Activated CD4-positive, CD25-positive, alpha-beta regulatory T cell treated with anti-CD3 and anti-CD28 coated beads, Interleukin-2, amount 50 U/mL, for 24 hours (primary cell): ENCODE measurements around the gene TTLL8.
A peak's percentile ranks its signal among the peaks of the same experiment; 100 is the strongest.
"Not testable (repeated sequence)": the region's sequence is repeated elsewhere in the genome, so short reads cannot be mapped to it uniquely, and the experiment has no call there.

Source experiments
- ATAC-seq, 2 donors: fragments of 150-1000 bp; cut with Tn5 transposase; one replicate each; pipeline ENCODE4 v1.10.0; 2021; ENCODE audit warnings: mild to moderate bottlenecking in 1 of 2, moderate library complexity in 1 of 2

Gene TTLL8

DNA sequence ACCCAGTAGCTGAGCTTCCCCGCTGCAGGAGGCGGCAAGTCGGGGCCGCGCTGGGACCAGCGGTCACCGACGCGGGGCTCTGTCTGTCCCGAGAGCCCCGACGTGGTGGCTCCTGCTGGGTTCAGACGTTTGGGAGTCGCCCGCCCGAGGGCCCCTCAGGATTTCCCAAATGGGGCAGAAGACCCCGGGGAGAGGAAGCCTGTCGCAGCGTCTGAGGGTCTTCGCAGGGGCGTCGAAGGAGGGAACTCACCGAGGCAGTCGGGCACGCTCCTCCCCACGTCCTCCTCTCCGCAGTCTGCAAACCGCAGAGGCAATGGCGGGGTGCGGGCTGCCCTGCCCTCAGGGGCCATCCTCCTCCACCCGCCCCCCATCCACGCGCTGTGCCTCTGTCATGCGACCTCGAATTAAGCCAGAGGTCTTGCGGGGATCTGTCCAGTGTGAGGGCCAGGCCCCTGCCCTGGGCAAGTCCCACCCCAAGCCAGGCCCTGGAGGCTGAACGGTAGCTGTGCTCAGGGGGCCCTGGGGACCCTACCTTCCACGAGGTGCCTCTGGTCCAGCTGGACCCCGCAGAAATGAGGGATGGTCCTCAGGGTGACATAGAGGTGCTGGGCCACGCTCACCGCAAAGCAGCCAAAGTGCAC, 58.0 kb downstream of the TTLL8 start:
- ATAC-seq = no peak

DNA sequence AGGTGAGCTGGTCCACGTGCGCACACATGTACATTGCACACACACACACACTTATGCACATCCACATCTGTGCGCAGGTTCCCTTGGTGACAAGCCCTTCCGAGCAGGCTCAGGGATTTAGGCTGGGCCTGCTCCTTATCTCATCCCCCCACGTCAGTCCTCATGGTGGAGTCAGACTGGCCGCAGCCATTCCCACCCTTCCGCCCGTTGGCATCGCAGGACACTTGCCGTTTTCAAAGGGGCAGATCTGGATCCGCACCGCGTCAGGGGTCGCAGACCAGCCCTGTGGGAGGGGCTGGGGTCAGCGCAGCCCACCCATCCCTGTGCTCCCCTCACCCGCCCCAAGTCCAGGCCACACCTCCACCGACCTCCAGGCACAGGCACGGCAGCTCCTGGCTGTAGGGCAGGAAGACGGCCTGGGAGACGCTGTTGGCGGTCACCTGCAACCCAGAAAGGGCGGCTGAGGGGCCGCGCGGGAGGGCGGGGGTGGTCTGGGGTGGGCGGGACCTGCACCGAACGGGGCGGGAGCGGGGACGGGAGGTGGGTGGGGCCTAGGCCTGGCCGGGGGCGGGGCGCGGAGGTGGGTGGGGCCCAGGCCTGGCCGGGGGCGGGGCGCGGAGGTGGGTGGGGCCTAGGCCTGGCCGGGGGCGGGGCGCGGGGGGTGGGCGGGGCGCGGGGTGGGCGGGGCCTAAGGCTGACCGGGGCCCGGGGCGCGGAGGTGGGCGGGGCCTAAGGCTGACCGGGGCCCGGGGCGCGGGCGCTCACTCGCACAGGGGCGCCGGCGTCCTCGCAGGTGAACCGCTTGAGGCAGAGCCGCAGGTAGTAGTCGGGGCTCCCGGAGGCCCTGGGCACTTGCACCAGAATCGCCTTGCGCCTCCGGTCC, 58.8 kb downstream of the TTLL8 start:
- peak in 1 of 2 donors; percentile 14 for ATAC-seq

DNA sequence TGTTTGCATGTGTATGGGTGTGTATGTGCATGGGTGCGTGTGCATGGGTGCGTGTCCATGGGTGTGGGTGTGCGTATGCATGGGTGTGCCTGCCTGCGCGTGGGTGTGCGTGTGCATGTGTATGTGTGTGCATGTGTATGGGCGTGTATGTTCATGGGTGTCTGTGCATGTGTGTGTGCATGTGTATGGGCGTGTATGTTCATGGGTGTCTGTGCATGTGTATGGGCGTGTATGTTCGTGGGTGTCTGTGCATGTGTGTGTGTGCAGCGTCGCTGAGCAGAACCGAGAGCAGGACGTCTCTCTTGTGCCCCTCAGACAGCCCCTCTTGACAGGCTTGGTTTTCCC, 59.4 kb downstream of the TTLL8 start:
- no peak for ATAC-seq

DNA sequence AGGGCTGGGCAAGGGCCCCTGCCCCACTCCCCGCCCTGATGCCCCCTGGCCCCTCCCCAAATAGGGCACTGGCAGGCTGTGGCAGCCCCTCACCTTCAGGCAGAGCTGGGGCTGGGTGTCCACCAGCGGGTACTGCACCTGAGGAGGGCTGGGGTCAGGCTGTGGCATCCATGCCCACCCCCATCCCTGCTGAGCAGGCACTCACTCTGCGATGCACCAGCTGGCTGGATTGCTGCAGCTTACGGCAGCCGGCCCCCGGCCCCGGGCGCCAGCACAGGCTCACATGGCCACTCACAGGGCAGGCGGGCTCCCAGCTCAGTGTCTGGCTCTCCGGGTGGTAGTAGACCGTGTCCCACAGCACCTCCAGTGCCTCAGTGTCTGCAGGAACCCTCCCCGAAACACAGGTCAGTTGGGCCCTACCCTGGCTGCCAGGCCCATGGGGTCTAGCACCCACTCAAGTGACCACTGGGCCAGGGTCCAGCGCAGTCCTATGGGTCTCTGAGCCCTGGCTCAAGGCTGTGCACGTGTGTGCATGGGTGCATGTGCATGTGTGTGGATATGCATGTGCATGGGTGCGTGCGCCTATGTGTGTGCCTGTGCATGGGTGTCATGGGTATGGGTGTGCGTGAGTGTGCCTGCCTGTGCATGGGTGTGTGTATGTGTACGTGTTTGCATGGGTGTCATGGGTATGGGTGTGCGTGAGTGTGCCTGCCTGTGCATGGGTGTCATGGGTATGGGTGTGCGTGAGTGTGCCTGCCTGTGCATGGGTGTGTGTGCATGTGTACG, 60.0 kb downstream of the TTLL8 start:
- no peak for ATAC-seq

DNA sequence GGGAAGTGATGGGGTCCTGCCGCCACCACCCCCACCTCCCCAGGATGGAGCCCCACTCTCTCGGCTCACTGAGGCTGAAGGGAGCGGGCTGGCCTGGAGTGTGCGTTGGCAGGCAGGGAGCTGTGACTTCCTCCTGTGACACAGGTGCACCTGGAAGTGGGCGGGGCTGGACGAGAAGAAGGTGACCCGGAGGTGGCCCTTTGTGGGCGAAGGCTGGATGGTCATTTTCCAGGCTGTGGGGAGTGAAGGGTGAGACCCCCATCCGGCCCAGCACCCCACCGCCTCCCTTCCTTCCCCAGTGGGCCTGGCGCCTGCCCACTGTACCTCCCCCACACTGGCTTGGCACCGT, 60.9 kb downstream of the TTLL8 start:
- no peak for ATAC-seq

DNA sequence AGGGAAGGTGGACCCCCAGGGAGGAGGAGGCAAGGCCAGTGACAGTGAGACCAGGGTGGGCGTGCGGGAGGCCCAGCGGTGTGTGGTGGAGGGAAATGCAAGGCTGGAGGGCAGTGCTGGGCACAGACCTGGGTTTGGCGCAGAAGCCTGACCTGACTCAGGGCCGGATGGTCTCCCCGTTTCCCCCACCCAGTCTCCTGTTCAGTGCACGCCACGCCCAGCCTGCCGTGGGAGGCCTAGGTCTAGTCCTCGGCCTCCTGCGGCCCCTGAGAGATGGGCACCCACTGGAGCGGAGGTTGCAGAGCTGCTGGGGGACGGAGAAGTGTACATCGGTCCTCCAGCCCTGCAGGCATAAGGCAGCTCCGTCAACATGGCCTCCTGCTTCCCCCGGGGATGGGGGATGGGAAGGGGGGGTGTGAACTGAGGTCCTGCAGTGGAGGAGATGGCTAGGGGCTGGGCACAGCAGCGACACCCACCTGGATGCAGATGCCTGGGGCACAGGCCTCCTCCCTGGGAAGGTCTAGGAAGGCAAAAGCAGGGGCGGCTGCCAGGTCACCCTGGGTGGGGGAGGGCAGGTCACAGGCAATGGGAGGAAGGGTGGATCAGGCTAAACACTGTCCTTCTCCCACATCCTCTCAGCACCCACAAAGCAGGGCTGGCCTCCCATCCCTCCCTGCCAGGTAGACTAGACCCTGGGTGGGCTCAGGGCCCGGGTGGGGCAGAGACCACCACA, 61.4 kb downstream of the TTLL8 start:
- no peak for ATAC-seq

DNA sequence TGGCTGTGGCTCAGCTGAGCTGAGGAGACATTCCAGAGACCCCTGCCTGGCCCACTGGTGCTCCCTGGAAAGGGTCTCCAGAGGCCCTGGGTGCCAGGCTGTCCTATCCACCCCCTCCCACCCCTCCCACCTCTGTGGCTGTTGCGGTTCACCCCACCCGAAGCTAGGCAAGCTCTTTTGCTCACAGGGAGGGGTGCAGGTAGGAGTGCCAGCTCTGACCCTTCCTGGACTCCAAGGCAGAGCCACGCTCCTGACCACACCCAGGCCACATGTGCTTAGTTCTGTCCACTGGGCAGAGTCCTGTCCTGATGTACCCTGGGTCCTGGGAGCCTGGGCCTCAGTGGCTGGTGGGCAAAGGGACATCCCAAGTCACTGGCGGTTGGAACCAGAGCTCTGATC, 62.0 kb downstream of the TTLL8 start:
- ATAC-seq = no peak

DNA sequence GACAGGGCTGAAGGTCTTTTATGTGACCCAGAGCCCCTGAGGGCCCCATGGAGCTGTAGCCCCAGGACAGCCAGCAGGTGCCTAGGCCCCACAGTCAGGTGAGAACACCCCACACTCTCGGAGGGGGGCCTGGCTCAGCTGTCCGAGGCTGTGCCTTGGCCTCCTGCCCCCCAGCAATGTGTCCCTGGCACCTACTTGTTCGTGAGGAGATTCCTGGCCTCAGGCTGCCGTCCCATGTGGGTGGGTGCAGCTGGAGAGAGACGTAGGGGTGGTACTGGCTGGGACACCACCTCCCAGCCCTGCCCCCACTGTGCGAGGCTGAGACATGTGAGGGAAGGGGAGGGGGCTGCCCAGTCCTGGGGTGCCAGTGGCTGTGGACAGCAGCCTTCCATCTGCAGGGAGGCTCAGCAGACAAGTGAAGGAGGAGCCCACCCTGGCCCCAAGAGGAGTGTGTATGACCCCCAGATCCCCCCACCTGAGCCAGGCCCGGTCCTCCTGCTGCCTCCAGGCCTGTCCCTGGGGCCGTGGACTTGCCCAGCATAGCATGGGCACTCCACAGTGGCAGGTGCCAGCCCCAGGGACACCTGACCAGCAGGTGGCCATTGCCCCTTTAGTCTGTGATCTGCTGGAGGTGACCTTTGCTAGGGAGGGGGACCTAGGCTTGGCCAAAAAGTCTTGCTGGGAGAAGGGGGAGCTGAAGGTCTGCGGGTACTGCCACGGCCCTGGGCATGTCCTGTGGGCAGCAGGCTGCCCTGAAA, 62.6 kb downstream of the TTLL8 start:
- ATAC-seq = no peak

DNA sequence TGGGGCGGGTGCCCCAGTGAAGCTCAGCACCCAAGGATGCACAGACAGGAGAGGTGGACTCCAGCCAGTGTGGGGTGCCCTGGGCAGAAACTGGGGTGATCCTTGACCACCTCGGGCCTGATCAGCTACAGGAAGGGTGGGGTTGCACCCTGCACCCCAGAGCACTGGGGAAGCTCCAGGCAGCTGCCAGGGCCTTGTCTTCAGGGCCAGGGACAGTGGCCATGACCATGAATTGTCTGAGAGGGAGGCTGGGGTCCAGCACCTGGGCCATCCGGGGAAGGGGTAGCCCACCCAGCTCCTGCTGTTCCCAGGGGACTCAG, 63.1 kb downstream of the TTLL8 start:
- ATAC-seq = no peak

DNA sequence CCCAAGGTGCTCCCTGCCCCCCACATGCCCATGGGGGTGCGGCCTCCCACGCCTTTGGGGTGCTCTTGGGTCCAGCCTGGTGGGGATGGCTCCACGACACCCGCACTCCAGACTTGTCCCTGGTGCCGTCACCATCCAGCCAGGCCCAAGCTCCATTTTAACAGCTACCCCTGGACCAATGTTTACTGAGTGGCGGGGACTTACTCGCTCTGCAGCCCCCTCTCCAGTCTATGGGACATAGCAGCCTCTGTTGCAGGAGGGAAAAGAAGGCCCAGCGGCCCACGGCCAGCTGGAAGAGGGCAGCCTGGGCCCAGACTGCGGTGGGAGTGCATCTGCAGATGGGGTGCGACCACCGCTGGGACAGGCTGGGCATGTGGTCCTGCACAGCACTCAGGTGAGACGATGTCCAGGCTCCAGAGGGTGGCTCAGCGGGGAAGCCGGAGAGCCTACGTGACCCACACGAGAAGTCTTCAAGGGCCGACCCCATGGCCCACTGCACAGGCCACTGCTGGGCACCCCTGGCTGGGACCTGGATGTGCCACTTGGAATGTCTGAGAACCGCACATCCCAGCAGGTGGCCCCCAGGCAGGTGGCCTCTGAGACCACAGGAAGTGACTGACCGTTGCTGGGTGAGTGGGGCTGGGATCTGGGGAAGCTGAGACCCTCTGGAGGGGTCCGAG, 63.6 kb downstream of the TTLL8 start:
- no peak for ATAC-seq

DNA sequence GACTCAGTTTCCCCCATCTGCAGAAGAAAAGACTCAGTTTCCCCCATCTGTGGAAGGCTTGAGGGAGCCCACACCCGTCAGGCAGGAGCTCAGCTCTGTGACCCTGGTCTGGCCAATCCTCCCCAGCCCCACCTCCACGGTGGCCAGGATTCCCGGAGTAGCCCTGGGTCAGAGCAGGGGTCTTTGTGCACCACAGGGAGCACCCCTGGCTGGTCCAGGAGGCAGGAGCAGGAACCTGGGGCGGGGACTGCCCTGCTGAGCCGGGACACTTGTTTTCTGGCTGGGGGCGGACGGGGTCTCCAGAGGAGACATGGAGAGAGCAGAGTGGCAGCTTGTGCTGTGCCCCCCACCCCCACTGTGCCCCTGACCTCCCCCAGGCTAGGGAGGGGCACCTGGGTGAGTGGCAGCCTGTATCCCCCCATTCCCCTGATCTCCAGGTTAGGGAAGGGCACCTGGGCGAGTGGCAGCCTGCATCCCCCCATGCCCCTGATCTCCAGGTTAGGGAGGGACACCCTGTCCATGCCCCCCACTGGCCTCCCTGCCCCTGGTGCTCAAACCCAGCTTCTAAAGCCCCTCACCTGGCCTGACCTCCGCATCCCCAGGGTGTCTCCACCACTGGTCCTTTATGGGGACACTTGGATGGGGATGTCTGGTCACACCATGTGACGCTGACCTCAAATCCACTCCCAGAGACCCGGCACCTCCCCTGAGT, 64.3 kb downstream of the TTLL8 start:
- no peak for ATAC-seq

DNA sequence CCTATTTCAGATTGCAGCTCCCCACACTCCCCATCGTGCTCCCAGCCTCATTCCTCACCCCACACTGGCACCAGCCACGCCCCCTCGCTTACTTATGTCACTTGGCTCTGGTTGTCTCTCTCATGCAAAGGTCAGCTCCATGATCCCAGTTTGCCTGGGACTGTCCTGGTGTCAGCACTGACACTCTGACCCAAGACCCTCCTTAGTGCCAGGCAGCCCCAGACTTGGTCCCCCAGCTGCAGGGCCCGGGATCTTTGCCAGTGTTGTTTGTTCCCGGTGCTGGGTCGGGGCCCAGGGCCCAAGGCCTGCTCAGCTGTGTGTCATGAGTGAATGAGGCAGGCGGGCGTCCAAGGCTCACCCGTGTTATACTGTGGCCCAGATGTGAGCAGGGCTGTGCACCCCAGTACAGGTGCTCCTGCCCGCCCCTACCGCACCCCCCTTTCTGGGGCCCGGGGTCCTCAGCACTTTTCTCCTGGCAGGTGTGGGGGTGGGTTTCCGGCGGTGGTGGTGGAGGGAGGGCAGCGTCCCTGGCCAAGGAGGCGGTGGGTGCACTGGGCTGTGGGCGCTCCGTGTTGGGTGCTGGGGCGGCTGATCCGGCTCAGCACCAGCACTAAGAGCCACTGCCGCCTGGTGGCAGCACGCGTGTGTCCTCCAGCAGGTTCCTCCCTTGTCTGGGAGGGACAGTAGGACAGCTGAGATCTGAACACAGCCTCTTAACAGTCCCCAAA, 65.0 kb downstream of the TTLL8 start:
- ATAC-seq = peak; percentile 89 to 95

DNA sequence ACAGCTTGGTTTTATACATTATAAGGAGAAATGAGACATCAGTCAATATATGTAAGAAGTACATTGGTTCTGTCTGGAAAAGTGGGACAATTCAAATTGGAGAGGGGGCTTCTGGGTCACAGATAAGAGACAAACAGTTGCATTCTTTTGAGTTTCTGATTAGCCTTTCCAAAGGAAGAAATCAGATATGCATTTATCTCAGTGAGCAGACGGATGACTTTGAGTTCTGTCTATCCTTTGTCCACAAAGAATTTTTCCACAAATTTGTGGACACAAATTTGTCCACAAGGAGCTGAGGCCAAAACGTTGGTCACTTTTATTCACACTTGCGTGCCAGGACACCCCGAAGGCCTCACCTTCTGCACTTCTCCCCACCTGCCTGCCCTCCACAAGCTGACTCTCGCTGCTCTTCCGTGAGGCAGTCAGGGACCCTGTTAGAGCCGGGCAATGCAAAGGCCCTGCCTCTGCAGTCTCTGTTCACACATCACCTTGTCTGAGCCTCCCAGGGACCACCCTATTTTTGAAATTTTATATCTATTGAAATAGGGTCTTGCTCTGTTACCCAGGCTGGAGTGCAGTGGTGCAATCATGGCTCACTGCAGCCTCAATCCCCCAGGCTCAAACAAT, 66.1 kb downstream of the TTLL8 start:
- no peak for ATAC-seq

DNA sequence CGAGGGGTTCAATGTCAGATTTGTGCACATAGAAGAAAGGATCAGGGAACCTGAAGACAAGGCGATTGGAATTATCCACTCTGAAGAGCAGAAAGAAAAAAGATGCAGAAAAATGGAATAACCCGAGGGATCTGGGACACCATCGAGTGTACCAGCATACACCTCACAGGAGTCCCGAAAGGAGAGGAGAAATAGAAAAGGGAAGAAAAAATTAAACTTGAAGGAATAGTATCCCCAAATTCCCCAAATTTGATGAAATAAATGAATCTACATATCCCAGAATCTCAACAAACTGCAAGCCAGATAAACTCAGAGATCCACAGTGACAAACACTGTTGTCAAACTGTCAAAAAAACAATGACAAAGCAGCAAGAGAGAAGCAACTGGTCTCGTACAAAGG, 66.9 kb downstream of the TTLL8 start:
- ATAC-seq = no peak

DNA sequence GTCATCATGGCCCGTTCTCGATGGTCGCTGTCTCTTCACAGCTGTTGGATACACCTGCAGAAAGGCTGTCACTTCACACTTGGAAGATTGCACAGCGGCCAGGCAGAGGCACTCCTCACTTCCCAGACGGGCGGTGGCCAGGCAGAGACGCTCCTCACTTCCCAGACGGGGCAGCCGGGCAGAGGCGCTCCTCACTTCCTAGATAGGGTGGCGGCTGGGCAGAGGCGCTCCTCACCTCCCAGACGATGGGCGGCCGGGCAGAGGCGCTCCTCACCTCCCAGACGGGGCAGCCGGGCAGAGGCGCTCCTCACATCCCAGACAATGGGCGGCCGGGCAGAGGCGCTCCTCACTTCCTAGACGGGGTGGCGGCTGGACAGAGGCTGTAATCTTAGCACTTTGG, 68.3 kb downstream of the TTLL8 start:
- not testable (repeated sequence) for ATAC-seq

DNA sequence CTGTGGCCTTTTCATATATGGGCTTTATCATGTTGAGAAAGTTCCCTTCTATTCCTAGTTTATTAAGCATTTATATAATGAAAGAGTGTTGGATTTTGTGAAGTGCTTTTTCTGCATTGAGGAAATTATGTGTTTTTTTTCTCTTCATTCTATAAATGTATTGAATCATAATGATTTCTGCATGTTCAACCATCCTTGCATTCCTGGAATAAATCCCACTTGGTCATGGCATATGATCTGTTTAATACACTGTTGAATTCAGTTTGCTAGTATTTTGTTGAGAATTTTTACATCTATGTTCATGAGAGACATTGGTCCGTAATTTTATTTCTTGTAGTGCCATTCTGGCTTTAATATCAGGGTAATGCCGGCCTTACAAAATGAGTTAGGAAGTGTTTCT, 71.8 kb downstream of the TTLL8 start:
- ATAC-seq = no peak

DNA sequence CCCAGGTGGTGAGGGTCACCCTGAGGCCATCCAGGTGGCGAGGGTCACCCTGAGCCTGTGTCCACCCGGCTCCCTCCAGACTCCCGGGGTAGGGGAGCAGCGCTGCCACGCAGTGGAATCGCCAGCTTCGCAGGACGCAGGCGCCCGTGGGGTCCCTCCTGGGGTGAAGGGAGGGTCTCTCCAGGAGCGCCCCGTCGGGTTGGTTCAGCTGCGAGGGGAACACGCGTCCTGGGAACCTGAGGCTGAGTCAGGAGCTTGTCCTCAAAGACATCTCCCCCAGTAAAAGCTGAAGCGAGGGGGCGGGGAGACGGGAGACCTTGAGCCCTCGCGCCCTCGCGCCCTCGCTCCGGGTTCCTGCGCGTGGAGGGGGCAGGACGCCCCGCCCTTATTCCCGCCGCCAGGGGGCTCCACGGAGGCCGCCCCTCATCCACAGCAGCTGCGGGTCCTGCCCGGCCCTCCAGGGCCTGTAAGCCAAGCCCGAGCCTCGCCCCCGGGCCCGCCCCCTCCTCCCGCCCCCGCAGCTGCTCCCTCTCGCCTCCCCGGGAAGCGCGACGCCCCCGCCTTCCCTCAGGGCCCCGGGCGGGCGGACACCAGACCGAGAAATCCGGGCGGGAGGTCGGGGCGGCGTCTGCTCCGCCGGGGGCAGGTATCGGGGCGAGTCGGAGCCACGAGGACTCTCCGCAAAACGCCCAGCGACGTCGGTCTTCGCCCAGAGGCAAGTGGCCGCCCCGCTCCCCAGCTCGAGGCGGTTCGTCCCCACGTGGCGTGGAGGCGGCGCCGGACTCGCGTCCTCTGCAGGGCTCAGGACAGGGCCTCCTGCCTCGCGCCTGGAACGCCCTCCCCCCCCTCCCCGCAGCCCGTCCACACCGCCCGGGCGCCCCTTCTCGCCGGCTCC, 74.7 kb downstream of the TTLL8 start:
- peak in 1 of 2 donors; percentile 18 for ATAC-seq

DNA sequence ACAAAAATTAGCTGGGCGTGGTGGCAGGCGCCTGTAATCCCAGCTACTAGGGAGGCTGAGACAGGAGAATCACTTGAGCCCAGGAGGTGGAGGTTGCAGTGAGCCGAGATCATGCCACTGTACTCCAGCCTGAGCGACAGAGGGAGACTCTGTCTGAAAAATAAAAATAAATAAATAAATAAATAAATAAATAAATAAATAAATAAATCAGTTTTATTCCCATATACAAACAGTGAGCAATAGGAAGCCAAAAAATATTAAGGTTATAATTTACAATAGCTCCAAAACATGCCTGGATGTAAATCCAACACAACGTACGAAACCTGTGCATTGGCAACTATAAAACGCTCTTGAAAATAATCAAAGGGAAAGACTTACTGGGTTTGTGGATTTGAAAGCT, 76.3 kb downstream of the TTLL8 start:
- ATAC-seq = not testable (repeated sequence)
